Left lung (tissue), 10 donors: ENCODE results near the gene PLPP3. TPM values are rescaled to one million over a fixed set of nuclear protein-coding genes. Genes with fewer than 3 reads are reported as not detected.

Experiments used
- ATAC-seq: fragments of 200-7000 bp; cut with Tn5 transposase; one replicate; pipeline ENCODE4 v1.9.1; 2020; ENCODE audit warnings: moderate library complexity
- DNase-seq, 4 donors: peaks; one replicate each; pipeline ENCODE4 v3.0.0-alpha.2; 2013 to 2020
- H3K27ac ChIP-seq, 2 donors: fragments of 200-600 bp; sonication (generic) in 1 of 2; one replicate each; pipeline versions ENCODE4 v1.5.0 to v1.8.0; 2020 to 2021
- H3K27me3 ChIP-seq, 2 donors: fragments of 200-600 bp; sonication (generic) in 1 of 2; one replicate each; pipeline versions ENCODE4 v1.5.0 to v1.8.0; 2020 to 2021
- H3K36me3 ChIP-seq, 2 donors: fragments of 200-600 bp; sonication (generic) in 1 of 2; one replicate each; pipeline versions ENCODE4 v1.5.0 to v1.8.0; 2020 to 2021
- H3K4me1 ChIP-seq, 2 donors: fragments of 200-600 bp; one replicate each; pipeline ENCODE4 v1.8.0; 2021
- H3K4me3 ChIP-seq, 2 donors: fragments of 200-600 bp; sonication (generic) in 1 of 2; one replicate each; pipeline versions ENCODE4 v1.5.0 to v1.8.0; 2020 to 2021; ENCODE audit warnings: mild to moderate bottlenecking in 1 of 2
- H3K9me3 ChIP-seq, 2 donors: fragments of 200-600 bp; sonication (generic) in 1 of 2; one replicate each; pipeline versions ENCODE4 v1.5.0 to v1.8.0; 2020 to 2021
- intact Hi-C, 2 donors: fragments of 100-400 bp; cut with DNase I; formaldehyde crosslinking; loops; one replicate each; pipeline versions ENCODE4 v1.11.2 to v1.14.2; 2022
- polyA plus RNA-seq, 6 donors: library from polyadenylated mRNA; unstranded; fragments of 120-200 nt; gene quantifications; one replicate each; pipeline ENCODE4 v1.2.1, GENCODE V29; 2013; ENCODE audit not compliant: insufficient read length in 6 of 6
- total RNA-seq, 2 donors: library from RNA; stranded (reverse); fragmentation: NEBNext Ultra II Directional; extraction: Animal tissue kit (Norgen Biotek cat#: 25700); gene quantifications; one replicate each; pipeline ENCODE4 v1.2.1, GENCODE V29; 2021
- TF ChIP-seq, protein P1 (sequence below), 2 donors: fragments of 200-600 bp; sonication (generic) in 1 of 2; IDR thresholded peaks; one replicate each; pipeline versions ENCODE4 v1.5.0 to v1.8.0; 2021; ENCODE audit warnings: antibody characterized with exemption in 2 of 2
- donor health status: DM: no; HTN: yes; CAD: no.
- donor health status: DM: no; HTN: no; CAD: no.

Gene PLPP3
- total and polyA plus RNA-seq, 8 donors: 44.5 to 145 (median 115) TPM

DNA sequence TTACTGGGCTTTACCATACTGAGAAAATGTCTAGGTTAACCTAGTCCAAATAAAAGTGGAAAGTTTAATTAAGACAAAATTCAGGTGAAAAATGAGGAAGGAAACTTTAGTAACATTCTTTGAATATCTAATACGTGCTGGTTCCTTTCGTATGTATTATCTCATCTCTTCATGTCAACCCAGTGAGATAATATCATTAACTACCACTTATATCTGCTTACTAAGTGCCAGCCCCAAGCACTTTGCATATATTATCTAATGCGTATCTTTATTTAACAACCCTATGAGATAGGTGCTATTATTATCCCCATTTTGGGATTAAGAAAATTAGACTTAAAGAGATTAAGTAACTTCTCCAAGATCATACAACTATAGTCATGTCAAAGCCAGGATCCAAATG, 12.5 kb upstream of the PLPP3 start:
- Histone ChIP-seq H3K27ac (no peak overlapping the region), H3K4me1 (no peaks in the 10 kb centered on the region), H3K9me3 (no peaks in the 10 kb centered on the region), H3K27me3 (no peaks in the 10 kb centered on the region), H3K36me3 (no peaks in the 10 kb centered on the region), H3K4me3 (no peak overlapping the region)
- no peak for ATAC-seq
- intact Hi-C loops: no loop called here
- TF ChIP-seq, protein P1, sequence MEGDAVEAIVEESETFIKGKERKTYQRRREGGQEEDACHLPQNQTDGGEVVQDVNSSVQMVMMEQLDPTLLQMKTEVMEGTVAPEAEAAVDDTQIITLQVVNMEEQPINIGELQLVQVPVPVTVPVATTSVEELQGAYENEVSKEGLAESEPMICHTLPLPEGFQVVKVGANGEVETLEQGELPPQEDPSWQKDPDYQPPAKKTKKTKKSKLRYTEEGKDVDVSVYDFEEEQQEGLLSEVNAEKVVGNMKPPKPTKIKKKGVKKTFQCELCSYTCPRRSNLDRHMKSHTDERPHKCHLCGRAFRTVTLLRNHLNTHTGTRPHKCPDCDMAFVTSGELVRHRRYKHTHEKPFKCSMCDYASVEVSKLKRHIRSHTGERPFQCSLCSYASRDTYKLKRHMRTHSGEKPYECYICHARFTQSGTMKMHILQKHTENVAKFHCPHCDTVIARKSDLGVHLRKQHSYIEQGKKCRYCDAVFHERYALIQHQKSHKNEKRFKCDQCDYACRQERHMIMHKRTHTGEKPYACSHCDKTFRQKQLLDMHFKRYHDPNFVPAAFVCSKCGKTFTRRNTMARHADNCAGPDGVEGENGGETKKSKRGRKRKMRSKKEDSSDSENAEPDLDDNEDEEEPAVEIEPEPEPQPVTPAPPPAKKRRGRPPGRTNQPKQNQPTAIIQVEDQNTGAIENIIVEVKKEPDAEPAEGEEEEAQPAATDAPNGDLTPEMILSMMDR (IDR thresholded peaks at IDR 0.05): no peak
- DNase-seq: no peak

DNA sequence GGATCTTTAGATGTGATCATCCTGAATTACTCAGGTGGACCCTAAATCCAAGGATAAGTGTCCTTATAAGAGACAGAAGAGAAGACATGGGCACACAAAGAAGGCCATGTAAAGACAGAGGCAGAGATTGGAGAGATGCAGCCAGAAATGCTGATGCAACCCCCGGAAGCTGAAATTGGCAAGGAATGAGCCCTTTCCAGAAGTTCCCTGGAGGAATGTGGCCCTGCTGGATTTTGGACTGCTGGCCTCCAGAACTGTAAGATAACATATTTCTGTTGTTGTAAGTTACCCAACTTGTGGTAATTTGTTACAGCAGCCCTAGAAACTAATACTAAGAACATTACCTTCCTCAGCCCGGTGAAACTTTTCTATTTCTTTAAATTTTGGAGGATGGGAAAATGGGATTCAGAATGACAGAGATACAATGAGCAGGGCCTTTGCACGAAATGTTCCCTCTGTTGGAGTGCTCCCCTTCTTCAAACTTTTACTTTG, 11.2 kb upstream of the PLPP3 start:
- DNase-seq (no peak), ATAC-seq (no peak)
- H3K4me3 ChIP-seq: no peak overlapping the region
- H3K27ac ChIP-seq: no peak overlapping the region
- no peaks in the 10 kb centered on the region for H3K9me3 ChIP-seq
- H3K4me1 ChIP-seq: no peaks in the 10 kb centered on the region
- intact Hi-C loops: no loop called here
- H3K27me3 ChIP-seq: no peaks in the 10 kb centered on the region
- TF ChIP-seq, protein P1 (IDR thresholded peaks at IDR 0.05): no peak
- H3K36me3 ChIP-seq: no peaks in the 10 kb centered on the region

DNA sequence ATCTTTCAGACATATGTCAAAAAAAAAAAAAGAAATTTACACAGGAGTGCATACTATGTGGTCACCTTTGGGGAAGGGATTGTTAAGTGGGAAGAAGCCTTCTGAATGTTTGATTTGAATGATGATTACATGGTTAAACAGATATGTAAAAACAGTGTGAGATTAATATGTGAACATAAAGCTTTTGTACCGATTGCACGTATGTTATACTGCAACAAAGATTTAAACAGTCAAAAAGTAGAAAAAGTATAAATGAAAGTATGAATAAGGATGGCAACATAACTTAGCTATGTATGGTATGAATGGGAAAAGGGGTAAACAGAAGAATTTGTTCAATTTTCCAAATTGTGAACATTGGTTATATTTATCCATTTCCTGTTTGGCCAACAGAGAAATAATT, 10.0 kb upstream of the PLPP3 start:
- H3K36me3 ChIP-seq: no peaks in the 10 kb centered on the region
- DNase-seq: no peak
- no peaks in the 10 kb centered on the region for H3K9me3 ChIP-seq
- H3K27me3 ChIP-seq: no peaks in the 10 kb centered on the region
- no peak overlapping the region for H3K27ac ChIP-seq
- no peak overlapping the region for H3K4me3 ChIP-seq
- H3K4me1 ChIP-seq: no peaks in the 10 kb centered on the region
- intact Hi-C loops: loop anchor here (10.0 kb wide), 2 partner anchors 1215 to 1305 kb away; no protein-coding TSS in a partner anchor
- no peak for ATAC-seq
- TF ChIP-seq, protein P1 (IDR thresholded peaks at IDR 0.05): no peak

DNA sequence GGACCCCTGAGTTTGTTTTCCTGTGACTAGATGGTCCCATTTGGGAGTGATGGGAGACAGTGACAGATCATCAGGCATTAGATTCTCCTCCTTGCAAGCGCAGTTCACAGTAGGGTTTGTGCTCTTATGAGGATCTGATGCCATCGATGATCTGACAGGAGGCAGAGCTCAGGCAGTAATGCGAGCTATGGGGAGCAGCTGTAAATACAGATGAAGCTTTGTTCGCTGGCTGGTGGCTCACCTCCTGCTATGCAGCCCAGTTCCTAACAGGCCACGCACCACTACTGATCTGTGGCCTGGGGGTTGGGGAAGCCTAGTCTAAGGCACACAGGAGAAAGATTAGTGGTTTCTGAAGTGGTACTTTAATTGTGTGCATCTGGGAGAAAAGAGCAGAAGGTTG, 7.1 kb upstream of the PLPP3 start:
- no peak for ATAC-seq
- Histone ChIP-seq H3K4me3 (no peak overlapping the region), H3K27ac (no peak overlapping the region), H3K36me3 (no peaks in the 10 kb centered on the region), H3K4me1 (no peaks in the 10 kb centered on the region), H3K27me3 (no peaks in the 10 kb centered on the region), H3K9me3 (no peaks in the 10 kb centered on the region)
- intact Hi-C loops: loop anchor here (10.0 kb wide), 2 partner anchors 1212 to 1302 kb away; no protein-coding TSS in a partner anchor
- DNase-seq: no peak
- TF ChIP-seq, protein P1 (IDR thresholded peaks at IDR 0.05): no peak

DNA sequence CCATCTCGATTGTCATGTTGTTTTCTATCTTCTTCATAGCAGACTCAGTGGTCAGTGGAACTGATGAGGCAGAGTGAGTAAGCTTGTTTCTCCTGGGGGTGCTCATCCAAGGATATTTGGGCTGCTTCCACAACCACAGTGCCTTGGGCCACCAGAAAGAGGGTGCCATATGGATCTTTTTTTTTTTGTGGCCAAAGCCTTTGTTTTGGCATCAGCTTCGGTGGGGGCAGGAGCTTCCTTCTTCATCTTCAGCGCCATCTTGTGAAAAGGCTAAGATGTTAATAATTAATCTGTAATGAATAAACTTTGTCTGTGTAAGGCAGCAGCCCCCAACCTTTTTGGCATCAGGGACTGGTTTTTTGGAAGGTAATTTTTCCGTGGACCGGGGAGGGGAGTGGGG, 6.6 kb upstream of the PLPP3 start:
- Histone ChIP-seq H3K27ac (no peak overlapping the region), H3K4me3 (no peak overlapping the region), H3K36me3 (no peaks in the 10 kb centered on the region), H3K4me1 (no peaks in the 10 kb centered on the region), H3K27me3 (no peaks in the 10 kb centered on the region), H3K9me3 (no peaks in the 10 kb centered on the region)
- TF ChIP-seq, protein P1 (IDR thresholded peaks at IDR 0.05): no peak
- ATAC-seq: no peak
- DNase-seq: no peak
- intact Hi-C loops: loop anchor here (10.0 kb wide), 2 partner anchors 1211 to 1301 kb away; no protein-coding TSS in a partner anchor
